Activated CD8-positive, alpha-beta memory T cell treated with anti-CD3 and anti-CD28 coated beads, Interleukin-2, amount 50 U/mL, for 4 hours (primary cell): Measurements from ENCODE around the gene TSC22D4.

Experiments
- DNase-seq: peaks from one replicate; pipeline ENCODE4 v3.0.0-alpha.2; 2020

Gene TSC22D4

GRCh38 chr7:100492738-100493475 is 13.9 kb upstream of the TSC22D4 start:
- no peak for DNase-seq

DNA sequence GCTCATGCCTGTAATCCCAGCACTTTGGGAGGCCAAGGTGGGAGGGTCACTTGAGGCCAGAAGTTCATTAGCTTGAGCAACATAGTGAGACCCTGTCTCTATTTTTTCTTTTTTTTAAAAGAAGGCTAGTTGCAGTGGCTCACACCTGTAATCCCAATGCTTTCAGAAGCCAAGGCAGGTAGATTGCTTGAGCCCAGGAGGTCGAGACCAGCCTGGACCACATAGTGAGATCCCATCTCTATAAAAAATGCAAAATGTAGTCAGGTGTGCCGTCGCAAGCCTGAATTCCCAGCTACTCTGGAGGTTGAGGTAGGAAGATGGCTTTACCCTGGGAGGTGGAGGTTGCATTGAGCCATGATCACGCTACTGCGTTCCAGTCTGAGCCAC is 12.2 kb upstream of the TSC22D4 start:
- DNase-seq, result no peak

DNA sequence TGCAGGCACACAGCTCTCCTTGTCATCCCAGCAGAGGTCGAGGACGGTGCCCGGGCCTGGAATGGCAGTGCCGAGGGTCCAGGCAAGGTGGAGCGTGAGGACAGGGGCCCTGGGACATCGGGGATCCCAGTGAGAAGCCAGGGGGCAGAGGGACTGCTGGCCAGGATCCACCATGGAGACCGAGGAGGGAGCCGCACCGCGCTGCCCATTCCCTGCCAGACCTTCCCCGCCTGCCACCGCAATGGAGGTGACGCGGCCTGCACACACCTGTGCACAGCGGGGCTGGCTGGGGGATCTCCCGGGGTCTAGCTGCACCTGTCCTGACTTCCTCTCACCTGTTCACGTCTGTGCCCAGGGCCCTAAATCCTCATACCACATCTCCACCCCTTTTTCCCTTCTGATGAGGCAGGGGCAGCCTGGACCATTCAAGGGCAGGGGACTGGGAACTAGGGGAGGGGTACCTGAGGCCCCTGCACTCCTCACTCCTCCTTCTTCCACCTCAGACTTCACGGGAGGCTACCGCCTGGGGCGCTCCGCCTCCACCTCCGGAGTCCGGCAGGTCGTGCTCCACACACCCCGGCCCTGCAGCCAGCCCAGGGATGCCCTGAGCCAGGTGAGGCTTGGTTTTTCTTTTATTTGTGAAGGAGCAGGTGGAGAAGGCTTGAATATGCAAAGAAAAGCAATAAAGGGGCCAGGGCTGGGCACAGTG is 11.6 kb upstream of the TSC22D4 start:
- no peak for DNase-seq

DNA sequence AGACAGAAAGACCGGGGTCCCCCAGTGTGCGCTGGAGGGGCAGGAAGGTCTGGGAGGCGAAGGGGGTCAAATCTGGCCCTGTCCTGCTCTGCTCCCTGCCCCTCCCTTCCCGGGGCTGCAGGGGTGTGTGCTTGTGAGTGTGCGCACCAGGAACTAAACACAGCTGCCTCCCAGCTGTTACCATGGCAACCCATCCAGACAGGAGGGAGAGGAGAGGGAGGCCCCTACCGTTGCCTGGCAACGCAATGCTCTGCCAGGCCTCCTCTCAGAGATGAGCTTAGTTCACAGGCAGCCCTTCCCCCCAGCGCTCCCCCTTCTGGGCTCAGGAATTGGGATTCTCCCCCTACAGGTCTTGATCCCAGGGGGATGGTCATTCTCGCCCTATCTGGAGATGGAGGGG is 10.8 kb upstream of the TSC22D4 start:
- no peak for DNase-seq

DNA sequence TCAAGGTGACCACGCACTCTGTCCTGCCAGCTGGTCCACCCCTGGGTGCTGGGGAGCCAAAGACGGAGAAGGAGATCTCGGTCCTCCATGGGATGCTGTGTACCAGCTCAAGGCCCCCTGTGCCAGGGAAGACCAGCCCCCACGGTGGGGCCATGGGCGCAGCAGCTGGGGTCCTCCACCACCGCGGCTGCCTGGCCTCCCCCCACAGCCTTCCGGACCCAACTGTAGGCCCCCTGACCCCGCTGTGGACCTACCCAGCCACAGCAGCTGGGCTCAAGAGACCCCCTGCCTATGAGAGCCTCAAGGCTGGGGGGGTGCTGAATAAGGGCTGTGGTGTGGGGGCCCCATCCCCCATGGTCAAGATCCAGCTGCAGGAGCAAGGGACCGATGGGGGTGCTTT is 10.1 kb upstream of the TSC22D4 start:
- DNase-seq, result no peak

DNA sequence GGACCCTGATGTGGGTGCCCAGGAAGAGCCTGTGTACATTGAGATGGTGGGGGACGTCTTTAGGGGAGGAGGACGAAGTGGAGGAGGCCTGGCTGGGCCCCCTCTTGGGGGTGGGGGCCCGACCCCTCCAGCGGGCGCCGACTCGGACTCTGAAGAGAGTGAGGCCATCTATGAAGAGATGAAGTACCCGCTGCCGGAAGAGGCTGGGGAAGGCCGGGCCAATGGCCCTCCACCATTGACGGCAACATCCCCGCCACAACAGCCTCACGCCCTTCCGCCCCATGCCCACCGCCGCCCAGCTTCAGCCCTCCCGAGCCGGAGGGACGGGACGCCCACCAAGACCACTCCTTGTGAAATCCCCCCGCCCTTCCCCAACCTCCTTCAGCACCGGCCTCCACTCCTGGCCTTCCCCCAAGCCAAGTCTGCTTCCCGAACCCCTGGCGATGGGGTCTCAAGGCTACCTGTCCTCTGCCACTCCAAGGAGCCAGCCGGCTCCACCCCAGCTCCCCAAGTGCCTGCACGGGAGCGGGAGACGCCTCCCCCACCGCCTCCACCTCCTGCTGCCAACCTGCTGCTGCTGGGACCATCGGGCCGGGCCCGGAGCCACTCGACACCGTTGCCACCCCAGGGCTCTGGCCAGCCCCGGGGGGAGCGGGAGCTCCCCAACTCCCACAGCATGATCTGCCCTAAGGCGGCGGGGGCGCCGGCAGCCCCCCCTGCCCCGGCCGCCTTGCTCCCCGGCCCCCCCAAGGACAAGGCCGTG is 9.5 kb upstream of the TSC22D4 start:
- DNase-seq, result no peak

DNA sequence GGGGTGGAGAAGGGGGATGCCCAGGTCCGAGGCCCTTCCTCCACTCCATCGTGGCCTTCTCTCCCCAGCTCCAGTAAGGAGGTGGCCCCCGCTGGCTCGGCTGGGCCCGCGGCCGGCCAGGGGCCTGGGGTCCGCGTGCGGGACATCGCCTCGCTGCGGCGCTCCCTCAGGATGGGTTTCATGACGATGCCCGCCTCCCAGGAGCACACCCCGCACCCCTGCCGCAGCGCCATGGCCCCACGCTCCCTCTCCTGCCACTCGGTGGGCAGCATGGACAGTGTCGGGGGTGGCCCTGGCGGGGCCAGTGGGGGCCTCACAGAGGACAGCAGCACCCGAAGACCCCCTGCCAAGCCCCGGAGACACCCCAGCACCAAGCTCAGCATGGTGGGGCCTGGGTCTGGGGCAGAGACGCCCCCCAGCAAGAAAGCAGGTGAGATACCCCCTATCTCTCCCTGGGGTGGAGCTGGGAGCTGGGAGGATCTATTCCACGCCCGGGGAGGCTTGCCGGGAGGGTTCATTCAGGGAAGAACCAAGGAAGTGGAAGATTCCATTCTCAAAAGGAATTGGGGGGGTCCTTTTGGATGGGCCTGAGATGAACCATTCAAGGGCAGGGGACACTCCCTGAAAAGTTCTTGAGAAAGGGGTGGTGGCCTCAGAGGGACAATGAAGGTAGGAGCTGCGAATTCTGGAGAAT is 7.9 kb upstream of the TSC22D4 start:
- no peak for DNase-seq

DNA sequence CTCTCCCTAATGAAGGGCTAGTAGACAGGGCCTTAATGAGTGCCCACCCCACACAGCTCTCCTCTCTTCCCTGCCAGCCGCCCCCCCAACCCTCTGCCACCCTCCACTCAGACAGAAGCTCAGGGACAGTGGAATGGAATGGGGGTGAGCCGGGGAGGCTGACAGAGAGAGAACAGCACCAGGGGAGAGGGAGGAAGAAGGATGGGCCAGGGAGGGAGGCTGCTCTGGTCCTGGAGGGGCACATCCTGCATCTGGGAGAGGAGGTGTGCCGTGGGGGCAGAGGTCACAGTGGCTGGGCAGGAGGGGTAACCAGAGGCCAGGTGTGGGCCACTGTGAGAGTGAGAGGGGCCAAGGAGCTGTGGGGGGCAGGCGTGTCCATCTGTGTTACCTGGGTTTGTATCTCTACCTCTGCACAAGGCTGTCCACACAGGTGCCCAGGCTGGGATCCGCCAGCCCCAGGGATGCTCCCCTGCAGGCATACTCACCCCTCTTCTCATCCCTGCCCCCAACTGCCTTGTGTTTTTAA is 7.2 kb upstream of the TSC22D4 start:
- no peak for DNase-seq

DNA sequence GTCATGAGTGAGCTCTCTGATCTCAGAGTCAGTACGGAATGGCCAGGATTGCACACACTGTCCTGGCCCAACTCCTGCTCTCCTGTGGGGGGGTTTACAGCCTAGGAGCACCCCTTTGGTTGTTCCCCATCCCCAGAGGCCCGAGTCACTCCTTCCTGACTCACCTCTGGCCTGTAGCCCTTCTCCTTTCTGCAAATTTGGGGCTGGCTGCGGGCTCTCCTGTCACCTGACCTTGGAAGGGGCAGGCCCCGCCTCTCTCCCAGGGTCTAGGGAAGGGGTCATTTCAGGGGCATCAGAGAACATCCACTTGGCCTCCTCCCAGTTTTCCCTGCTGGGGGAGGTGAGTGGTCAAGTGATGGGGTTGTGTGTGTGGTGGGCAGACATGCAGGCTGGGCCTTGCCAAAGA is 6.5 kb upstream of the TSC22D4 start:
- DNase-seq, result no peak

- no peak for DNase-seq
These were observed 5.6 kb upstream of the TSC22D4 start for GRCh38 chr7:100484673-100485045.

- peak; percentile 57 for DNase-seq
These were observed 5.0 kb upstream of the TSC22D4 start, which contains the start of gene NYAP1 for GRCh38 chr7:100483722-100484672. Gene NYAP1, plus strand, starts transcription at chr7:100483927. Its CDS starts 1,385 bp downstream, at chr7:100485312.

- peak; percentile 86 for DNase-seq
These were observed 4.2 kb upstream of the TSC22D4 start for GRCh38 chr7:100483090-100483721.

DNA sequence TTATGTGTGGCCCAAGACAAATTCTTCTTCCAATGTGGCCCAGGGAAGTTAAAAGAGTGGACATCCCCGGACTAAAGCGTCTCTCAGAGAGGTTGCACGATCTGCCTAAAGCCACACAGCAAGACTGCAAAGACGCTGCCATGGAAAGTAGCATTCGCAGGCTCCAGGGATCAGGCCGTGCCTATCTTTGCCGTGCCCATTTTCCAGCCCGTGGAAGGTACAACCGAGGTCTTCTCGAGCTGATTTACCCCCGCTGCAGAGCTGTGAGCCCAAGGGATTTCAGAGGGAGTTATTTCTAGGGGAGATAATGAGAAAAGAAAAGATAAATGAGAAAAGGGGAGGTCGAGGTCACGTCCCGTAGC is 3.7 kb upstream of the TSC22D4 start:
- no peak for DNase-seq

- DNase-seq, result no peak
These were observed 2.5 kb upstream of the TSC22D4 start for GRCh38 chr7:100481466-100481865.

GRCh38 chr7:100477871-100478267 is 1.1 kb downstream of the TSC22D4 start:
- no peak for DNase-seq

- DNase-seq, result peak; percentile 46
These were observed 1.8 kb downstream of the TSC22D4 start for GRCh38 chr7:100476903-100477870.

- DNase-seq, result no peak
These were observed 2.8 kb downstream of the TSC22D4 start for GRCh38 chr7:100476101-100476780.

DNA sequence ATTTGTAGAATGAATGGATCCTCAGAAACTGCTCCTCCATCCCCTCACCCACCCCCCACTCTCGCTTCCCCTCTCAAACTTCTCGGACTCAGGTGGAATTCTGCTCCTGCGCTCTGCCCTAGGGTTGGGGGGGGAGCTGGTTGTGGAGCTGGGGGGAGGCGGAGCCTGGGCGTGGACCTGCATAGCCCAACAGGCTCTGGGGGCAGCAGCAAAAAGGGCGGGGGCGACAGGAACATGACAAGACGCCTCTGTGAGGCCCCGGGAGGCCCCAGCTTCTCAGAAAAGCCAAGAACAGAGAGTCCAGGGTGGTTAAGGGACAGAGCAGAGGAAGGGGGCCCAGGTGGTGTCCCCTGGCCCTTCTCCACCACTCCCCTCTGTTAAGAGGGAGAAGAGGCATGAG is 3.5 kb downstream of the TSC22D4 start:
- DNase-seq, result peak; percentile 40

DNA sequence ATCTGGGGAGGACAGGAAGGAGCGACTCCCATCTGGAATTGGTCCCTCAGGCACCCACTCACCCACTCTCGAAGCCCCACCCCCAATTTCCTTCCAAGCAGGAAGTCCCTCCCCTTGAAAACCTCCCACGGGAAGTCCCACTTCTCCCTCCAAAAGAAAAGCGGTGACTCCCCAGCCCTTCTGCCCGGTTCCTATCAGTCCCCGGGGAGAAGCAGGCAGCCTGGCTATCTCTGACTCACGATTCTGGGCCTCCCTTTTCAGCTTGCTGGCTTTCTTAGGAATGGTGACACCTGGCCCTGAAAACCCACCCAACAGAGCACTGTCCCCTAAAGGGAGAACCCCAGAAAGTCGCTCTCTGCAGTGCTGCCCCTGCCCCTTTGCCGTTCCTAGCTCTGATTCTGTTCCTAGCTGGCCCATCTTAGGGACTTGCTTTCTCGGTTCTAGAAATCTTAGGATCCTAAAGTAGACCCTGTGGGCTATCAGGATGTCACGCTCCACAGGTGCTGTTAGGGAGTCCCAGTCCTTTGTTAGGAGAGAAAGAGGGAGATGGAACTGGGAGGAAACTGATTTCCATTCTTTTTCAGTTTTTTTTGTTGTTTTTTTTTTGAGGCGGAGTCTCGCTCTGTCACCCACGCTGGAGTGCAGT is 6.0 kb downstream of the TSC22D4 start:
- DNase-seq, result no peak
